Stimulated activated CD8-positive, alpha-beta memory T cell treated with anti-CD3 and anti-CD28 coated beads, Interleukin-7, amount 100 ng/mL, for 1 hour (primary cell): ENCODE measurements around the gene TCEAL6.
A peak's percentile ranks its signal among the peaks of the same experiment; 100 is the strongest.
"Not testable (repeated sequence)": the region's sequence is repeated elsewhere in the genome, so short reads cannot be mapped to it uniquely, and the experiment has no call there.

ENCODE experiments used
- DNase-seq, 2 donors: peaks; one replicate each; pipeline ENCODE4 v3.0.0-alpha.2; 2020; ENCODE audit warnings: low read depth in 2 of 2

Gene TCEAL6

DNA sequence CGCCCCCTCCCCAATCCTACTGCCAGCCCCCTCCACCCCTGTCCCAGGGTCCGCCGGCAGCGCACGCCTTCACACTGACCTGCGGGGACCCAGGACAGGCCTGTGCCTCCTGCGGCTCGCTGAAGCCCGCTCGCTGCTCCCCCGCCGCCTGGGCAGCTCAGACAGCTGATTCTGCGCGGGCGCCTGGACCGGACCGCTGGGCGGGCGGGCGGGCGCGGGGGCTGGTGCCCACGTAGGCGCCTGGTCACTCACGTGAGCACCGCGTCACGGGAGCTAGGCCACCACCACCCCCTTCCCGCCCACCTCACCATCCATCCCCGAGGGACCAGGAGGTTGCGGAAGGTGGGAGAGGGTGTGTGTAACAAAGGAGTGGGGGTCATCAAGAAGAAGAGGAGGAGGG lies at the start of gene TCEAL6:
Gene TCEAL6 (minus strand): TSS at position 208 of the 400 bp plus-strand sequence.
- DNase-seq: not testable (repeated sequence)

GRCh38 chrX:102185967-102186720 lies 43.9 kb upstream of the TCEAL6 start:
- no peak for DNase-seq

- peak in 1 of 2 donors; percentile 7 for DNase-seq
Measured at GRCh38 chrX:102155806-102156179, 13.5 kb upstream of the TCEAL6 start, which contains the start of gene BEX5. BEX5 (minus strand) TSS chrX:102155977; CDS start chrX:102154265, 1,712 bp downstream.

DNA sequence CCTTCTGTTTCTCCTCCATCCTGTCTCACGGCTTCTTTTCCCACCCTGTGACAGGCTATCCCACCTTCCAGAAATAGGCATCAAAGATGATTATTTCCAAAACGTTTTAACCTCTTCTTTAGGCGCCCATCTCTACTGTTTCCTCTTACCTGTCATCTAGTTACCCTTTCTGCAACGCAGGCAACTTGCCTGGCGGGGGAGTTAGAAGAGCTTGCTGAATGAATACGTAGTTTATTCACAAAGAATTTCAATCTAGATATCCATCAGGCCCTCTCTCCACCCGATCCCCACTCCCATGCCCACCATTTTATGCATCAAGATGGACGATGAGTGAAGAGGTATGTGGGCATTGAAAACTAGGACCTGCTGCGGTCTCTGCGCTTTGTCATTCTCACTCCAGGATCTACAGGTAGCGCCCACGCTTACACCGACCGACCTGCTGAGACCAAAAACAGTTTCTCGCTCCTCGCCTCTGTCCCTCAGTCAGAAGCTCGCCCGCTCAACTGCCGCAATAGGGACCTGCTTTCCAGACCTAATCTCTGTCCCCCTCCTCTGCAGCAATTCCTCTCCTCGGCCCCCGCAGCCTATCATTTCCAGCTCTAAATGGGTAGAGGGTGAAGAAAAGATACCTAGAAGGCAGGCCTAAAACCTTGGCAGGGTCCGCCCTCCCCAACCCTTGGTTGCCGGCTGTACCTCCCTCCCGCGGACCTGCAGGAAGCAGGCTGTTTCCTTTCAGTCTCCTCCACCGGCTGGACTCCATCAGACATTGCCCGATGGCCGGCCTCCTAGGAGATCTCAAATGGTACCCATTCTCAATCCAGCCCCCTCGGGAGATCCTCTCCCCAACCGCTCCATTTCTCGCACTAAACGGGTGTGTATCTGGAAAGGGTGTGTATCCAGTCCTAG lies 12.9 kb upstream of the TCEAL6 start:
- no peak for DNase-seq

DNA sequence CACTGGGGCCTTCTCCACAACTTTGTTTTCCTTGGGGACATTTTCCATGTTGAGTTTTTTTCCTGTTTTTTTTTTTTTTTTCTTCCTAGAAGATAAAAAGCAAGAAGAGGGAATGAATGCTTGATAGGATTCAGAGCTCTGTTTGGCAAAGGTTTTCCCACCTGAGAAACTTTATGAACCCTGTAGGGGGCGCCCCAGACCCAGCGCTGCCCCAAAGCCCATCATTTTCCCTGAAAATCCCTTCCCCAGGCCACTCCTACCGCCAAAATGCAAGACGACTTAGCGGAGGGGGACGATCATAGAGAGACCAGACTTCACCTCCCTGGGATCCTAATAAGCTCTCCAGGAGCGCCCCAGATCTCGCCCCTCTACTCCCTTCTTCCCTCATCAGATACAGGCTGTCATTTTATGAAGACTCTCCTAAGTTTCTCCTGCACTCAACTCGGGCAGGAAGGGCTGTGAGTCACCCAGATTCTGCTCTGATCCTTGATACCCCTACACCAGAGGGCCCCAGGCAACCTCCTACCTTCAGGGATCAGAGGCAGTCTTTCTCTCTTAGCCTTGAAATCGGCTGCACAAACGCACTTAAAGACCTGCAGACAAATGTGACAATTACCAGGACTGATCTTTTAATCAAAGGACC lies 12.1 kb upstream of the TCEAL6 start:
- DNase-seq: no peak

DNA sequence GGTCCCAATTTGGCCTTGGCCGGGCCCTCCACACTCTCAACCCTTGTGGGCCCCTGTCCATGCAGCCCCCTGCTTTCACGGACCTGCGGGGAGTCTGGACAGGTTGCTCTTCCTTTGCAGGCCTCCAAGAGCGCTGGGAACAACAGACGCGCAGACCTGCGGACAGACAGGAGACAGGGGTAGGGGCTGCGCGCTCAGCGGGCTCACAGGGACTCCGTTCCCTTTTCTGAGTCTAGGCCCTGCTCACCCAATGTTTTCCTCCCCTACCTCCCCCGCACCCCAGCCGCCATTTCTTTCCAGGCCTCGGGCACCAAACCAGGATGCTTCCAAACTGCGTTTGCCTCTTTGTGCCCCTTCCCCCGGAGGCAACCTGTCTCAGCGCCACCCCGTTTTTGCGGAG lies 650 bp downstream of the TCEAL6 start:
- not testable (repeated sequence) for DNase-seq

GRCh38 chrX:102140876-102141275 lies 1.4 kb downstream of the TCEAL6 start:
- not testable (repeated sequence) for DNase-seq

- no peak for DNase-seq
Measured at GRCh38 chrX:102138064-102138463, 4.2 kb downstream of the TCEAL6 start.

DNA sequence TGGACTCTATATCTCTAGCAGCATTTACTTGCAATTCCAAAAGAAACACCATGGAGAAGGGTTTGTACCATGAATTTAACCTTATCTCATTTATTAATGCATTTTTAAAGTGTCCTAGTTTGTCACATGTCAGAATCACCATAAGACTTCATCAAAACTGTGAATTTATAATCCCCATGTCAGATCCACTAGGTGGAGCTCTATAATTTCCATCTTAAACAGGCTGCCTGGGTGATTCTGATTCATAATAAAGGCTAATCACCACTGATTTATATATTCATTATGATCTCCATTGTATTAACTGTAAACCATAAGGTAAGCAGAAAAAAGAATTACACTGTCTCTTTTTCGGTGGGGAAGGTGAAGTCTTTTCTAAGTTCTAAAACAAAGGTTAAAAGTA lies 12.8 kb downstream of the TCEAL6 start:
- DNase-seq: no peak

DNA sequence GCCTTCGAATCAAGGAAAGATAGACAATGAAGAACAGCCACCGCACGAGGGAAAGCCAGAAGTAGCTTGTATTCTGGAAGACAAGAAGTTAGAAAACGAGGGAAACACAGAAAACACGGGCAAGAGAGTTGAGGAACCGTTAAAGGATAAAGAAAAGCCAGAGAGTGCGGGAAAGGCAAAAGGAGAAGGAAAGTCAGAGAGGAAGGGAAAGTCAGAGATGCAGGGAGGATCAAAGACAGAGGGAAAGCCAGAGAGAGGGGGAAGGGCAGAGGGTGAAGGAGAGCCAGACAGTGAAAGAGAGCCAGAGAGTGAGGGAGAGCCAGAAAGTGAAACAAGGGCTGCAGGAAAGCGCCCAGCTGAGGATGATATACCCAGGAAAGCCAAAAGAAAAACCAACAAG lies 15.4 kb downstream of the TCEAL6 start:
- DNase-seq: no peak

- DNase-seq: not testable (repeated sequence)
Measured at GRCh38 chrX:102126080-102126818, 16.0 kb downstream of the TCEAL6 start.

- not testable (repeated sequence) for DNase-seq
Measured at GRCh38 chrX:102125436-102125835, 16.8 kb downstream of the TCEAL6 start, which contains the start of gene TCEAL2. TCEAL2 (plus strand) TSS chrX:102125679; CDS start chrX:102126831, 1,152 bp downstream.

- DNase-seq: not testable (repeated sequence)
Measured at GRCh38 chrX:102125014-102125413, 17.3 kb downstream of the TCEAL6 start.

- DNase-seq: no peak
Measured at GRCh38 chrX:102115748-102116147, 26.5 kb downstream of the TCEAL6 start.

- no peak for DNase-seq
Measured at GRCh38 chrX:102113367-102113766, 28.9 kb downstream of the TCEAL6 start.
